Measurements from ENCODE around the gene PBRM1.

PBRM1 gene

GRCh38 chr3:52670621-52671521 lies 14.8 kb downstream of the PBRM1 start:
- DNase-seq (ENCODE audit: low spot score): no peak

- DNase-seq (ENCODE audit: low spot score): no peak
Measured at GRCh38 chr3:52663098-52663497, 22.6 kb downstream of the PBRM1 start.

DNA sequence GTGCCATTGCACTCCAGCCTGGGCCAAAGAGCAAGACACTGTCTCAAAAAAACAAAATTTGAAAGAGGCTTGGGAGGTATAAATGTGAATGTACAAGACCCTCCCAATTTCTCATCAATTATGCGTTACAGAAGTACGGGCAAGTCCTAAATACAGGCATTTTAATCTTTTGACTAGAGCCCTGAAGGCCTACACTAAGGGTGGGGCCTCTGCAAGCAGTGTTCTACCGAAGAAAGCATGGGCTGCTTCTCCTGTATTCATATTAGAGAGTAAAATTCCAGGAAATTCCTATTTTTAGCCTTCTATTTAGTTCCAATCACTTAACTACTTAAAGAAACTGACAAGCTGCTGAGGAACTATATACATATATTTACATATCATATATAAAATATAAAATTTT lies 25.7 kb downstream of the PBRM1 start:
- no peak for DNase-seq (ENCODE audit: low spot score)

DNA sequence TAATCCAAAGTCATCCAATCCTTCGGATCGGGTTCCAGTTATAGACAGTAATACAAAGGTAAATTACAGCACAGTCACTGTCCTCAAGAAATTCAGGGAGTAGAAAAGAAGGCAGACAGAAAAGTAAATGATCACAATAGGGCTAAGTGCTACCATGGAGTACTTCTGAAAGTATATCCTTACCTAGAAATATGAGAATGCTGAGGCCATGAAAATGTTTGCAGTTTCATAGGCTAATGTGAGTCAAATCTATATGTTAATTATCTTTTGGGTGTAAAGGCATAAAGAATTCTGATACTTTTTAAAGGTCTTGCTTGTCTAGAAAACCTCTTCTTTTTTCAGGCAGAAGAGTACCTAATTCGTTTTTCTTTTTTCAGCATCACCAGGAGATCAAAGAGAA lies 29.8 kb downstream of the PBRM1 start:
- DNase-seq (ENCODE audit: low spot score): no peak

DNA sequence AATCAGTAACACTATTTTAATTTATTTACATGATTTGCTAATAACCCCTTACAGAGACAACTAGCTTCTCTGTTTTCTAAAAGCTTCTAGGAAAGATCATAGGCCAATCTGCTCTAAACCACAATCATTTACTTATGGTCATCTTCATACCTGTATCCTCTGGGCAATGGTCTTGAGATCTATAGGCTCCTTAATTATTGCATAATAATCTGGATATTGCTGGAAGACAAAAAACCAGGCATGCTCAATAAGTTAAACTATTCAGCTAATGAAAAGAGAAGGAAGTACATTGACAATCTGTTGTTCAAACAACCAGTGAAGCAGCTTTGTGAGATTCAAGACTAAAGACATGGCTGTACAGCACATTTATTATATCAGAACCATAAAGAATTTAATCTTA lies 34.1 kb downstream of the PBRM1 start:
- no peak for DNase-seq (ENCODE audit: low spot score)

DNA sequence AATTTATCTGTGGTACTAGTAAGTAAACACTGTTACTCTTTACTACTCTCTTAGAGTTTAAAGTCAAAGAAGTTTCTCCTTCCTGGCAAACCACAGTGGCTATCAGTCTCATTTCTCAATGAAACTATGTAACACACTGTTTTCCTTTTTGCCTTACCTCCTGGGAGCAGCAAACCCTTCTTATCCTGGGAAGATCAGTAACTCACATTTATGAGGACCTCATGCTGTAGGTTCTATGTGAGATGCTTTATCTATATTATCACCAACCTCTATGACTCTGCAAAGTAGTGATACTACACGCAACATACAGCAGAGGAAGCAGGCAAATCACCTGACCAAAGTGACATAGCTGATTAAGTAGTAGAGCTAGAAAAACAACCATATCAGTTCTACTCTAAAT lies 35.3 kb downstream of the PBRM1 start:
- no peak for DNase-seq (ENCODE audit: low spot score)

GRCh38 chr3:52649461-52650210 lies 36.1 kb downstream of the PBRM1 start:
- no peak for DNase-seq (ENCODE audit: low spot score)

- DNase-seq (ENCODE audit: low spot score): no peak
Measured at GRCh38 chr3:52645549-52645948, 40.2 kb downstream of the PBRM1 start.

DNA sequence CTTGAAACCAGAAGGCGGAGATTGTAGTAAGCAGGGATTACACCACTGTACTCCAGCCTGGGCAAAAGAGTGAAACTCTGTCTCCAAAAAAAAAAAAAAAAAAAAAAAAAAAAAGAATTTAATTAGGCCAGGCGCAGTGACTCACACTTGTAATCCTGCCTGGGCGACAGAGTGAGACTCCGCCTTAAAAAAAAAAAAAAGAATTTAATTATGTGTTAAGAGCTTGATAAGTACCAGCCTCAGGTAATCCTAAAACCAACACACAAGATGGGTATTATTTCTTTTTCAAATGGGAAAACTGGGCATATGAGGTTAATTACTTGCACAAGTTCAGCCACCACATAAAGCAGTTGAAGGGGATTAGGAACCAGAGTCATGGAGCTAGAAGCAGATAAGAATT lies 49.0 kb downstream of the PBRM1 start:
- no peak for DNase-seq (ENCODE audit: low spot score)

GRCh38 chr3:52633786-52634185 lies 51.9 kb downstream of the PBRM1 start:
- DNase-seq (ENCODE audit: low spot score): no peak

DNA sequence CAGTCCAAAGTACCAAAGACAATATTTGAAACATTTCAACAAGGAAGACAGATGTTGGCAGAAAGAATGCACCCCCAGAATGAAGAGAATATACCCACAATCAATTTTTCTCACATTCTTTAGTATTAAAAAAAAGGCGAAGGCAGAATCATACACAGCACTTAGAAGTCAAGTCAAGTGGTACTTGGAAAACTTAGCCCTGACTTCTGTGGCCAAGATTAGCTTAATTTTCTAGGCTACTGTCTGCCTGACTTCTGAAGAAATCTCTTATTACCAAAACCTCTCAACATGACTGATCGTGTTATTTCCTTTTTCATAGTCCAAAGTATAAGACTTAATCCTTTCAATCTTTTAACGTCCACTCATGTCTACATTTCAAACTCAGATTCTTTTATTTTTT lies 60.7 kb downstream of the PBRM1 start:
- DNase-seq (ENCODE audit: low spot score): no peak

- no peak for DNase-seq (ENCODE audit: low spot score)
Measured at GRCh38 chr3:52623234-52623792, 62.4 kb downstream of the PBRM1 start.

GRCh38 chr3:52620580-52620979 lies 65.1 kb downstream of the PBRM1 start:
- no peak for DNase-seq (ENCODE audit: low spot score)

DNA sequence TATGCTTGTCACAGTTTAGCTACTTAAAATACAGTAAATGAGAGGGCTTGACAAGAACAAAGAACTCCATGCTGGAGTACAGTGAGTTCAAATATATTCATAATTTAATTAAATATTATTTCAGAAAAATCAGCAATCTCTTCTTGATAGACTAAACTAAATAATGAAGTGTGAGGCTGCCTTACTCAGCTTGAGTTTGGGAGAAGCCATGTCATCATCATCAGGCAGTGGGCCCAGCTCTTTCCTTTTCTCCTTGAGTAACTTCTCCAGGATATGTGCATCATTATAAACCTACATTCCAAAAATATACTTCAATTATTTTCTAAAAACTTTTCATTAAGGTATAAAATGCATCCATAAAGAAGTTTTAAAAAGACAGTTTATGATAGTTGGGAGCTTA lies 70.5 kb downstream of the PBRM1 start:
- no peak for DNase-seq (ENCODE audit: low spot score)

- no peak for DNase-seq (ENCODE audit: low spot score)
Measured at GRCh38 chr3:52614689-52615088, 71.0 kb downstream of the PBRM1 start.

GRCh38 chr3:52609316-52609815 lies 76.3 kb downstream of the PBRM1 start:
- no peak for DNase-seq (ENCODE audit: low spot score)

GRCh38 chr3:52608337-52608736 lies 77.4 kb downstream of the PBRM1 start:
- no peak for DNase-seq (ENCODE audit: low spot score)

DNA sequence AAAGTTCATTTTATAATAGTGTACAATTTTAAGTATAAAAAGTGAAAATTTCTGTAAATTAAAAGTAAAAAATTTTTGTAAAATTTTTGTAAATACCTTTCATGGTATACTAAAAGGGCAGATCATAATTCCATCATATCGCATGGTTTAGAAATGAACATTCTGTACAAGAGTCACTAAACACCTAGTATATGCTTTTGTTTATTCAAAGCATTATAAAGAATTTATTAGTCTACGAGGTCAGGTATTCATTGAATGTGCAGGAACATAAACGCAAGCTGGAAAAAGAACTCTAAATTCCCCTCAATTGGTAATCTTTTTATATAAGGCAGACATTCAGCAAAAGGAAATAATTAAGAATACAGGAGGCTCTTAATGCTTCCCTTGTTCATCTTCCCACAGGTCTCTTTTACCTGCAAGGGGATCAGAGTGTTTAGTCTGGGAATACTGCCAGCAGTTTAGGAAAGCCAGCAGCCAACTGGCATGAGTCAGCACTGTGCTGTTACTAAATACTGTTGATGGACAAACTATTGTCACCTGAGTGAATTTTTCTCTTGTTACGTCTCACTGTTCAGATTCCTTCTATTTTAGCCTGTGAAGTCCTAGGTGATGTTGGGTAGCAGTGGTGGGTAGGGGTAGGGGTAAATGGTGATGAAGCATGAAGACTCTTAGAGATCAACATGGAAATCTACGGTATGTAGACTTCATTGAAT lies 79.2 kb downstream of the PBRM1 start:
- DNase-seq (ENCODE audit: low spot score): peak; percentile 41

- DNase-seq (ENCODE audit: low spot score): no peak
Measured at GRCh38 chr3:52600258-52600657, 85.5 kb downstream of the PBRM1 start.

DNA sequence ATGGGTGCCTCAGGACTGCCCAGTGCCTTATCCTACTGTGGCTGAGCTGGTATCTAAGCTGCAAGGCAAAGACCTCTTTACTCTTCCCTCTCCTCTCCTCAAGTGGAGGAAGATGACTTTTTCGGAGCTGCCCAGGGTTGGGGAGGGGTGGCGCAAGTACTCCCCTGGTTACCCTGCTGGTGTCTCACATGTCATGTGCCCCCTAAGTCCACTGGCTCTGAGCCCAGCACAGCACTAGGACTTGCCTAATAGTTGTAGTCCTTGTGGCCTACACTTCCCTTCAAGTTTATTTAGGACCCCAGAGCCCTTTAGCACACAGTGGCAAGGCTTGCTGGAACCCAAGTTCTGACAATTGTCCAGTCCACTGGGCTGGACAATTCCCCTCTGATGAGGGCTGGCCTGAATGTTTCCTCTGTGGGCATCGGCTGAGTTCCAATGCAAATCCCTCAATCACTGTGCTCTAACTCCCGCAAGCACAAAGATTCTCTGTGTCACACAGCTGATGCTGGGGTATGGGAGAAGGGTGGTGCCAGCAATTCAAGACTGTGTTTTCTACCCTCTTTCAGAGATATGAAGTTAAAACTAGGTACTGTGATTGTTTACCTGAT lies 89.0 kb downstream of the PBRM1 start:
- no peak for DNase-seq (ENCODE audit: low spot score)

- DNase-seq (ENCODE audit: low spot score): no peak
Measured at GRCh38 chr3:52593103-52593502, 92.6 kb downstream of the PBRM1 start.
